Activated T-helper 9 cell treated with anti-CD3 and anti-CD28 coated beads, Interleukin-2, amount 50 U/mL, for 16 hours (primary cell): ENCODE data around the gene MRPS18C.
A peak's percentile ranks its signal among the peaks of the same experiment; 100 is the strongest.
"Not testable (repeated sequence)": the region's sequence is repeated elsewhere in the genome, so short reads cannot be mapped to it uniquely, and the experiment has no call there.

Experiments
- DNase-seq: peaks from one replicate; pipeline ENCODE4 v3.0.0-alpha.2; 2020; ENCODE audit warnings: low read depth

MRPS18C gene

DNA sequence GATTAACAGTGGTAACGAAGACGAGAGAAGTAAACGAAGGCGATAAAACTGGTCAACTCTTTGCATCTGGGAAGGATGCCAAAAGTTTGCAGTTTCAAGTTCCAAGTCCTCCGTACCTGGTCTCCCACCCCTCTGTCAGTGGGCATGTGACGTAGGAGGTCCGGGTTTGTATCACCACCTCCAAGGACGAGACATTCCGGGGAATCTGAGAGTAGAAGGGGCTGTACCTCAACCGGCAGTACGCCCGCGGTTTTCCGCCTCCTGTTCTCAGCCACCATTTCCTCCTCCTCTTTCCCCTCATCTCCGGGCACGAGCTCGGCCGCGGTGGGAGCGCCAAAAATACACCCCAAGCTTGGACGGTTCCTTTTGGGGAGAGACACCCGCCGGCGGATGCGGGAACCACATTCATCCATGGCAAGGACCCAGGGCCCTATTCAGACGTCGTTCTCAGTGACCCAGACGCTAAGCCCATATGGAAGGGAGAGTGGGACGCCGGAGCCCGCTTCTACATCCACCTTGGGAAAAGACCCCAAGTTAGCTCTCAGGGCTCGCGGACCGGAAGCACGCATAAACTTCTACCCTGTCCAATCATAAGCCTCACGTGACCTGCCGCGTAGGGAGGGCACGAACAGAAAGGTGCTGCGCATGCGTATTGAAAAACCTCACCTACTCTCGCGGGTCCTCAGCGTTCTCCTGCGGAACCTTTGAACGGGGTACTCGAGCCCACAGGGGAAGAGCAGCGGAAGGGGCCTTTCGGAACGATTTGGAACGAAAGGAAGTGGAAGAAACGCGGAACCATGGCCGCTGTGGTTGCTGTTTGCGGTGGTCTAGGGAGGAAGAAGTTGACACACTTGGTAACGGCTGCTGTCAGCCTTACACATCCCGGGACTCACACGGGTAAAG lies at the start of gene MRPS18C, which contains the start of gene HELQ:
MRPS18C (plus strand) TSS at position 778 of the 903 bp plus-strand sequence; CDS start at position 798, 20 bp downstream.
HELQ (minus strand) TSS at position 543 of the 903 bp plus-strand sequence; CDS start at position 413, 130 bp downstream.
- peak; percentile 90 for DNase-seq

DNA sequence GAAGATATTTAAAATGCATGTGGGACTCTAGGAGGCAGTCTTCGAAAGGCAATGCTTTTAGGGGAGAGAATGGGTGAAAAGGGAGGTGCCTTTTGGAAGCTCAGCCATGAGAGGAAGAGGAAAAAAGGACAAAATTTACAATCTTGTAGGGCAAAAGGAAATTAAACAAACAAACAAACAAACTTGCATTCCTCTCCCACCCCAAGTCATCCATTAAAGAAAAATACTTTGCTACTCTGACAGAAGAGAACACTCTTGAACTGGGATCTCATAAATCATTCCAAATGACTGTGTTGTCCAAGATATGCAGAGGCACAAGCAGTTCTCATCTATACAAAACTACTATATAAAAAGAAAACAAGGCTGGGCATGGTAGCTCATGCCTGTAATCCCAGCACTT lies 47.0 kb upstream of the MRPS18C start:
- DNase-seq = no peak

DNA sequence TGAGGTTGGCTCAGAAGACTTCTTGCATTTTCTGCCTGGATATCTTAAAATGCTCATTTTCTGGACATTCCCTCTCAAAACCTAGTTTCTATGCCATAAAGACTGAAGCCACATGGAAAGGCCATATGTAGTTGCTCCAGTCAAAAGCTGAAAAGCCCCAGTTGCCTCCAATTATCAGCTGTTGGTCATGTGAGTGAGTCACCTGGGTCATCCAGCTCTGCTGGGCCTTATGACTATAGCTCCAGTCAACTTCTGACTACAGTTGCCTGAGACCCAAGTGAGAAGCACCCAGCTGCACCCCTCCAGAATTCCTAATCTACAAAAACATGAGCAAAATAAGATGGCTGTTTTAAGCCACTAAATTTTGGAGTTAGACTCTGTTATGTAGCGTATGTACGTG lies 42.2 kb upstream of the MRPS18C start:
- no peak for DNase-seq

DNA sequence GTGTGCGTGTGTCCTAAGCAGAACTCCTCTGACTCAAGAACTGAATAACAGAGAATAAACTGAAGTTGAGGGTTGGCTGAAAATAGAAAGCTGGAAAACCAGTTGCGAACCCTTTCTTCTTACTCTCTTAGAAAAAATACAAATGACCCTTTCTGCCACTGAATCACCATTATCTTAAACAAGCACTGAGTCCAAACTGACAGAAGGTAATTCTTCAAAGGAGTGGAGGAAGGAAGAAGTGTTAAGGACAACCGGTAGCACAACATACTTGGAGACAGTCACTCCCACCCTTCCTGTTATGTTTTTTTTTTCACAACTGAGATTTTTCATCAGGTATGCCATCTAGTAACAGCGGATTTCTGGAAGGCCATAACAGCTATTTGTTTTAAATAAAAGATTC lies 38.3 kb upstream of the MRPS18C start:
- no peak for DNase-seq

DNA sequence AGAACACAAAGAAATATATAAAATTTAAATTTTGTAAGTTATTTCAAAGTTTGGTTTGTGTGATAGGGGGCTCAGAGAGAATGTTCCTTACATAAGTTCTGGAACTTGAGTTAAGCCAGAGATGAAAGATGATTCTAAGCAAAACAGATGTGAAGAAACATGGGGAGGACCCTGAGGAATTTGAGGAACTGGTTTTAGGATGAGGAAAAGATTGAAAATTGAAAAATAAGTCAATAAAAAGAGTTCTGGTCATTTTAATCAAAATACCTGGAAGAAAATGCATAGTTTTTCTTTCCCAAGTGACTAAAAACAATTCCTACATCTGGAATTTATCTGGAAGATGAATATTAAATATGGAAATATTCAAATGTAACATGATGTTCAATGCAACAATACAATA lies 37.6 kb upstream of the MRPS18C start:
- no peak for DNase-seq

DNA sequence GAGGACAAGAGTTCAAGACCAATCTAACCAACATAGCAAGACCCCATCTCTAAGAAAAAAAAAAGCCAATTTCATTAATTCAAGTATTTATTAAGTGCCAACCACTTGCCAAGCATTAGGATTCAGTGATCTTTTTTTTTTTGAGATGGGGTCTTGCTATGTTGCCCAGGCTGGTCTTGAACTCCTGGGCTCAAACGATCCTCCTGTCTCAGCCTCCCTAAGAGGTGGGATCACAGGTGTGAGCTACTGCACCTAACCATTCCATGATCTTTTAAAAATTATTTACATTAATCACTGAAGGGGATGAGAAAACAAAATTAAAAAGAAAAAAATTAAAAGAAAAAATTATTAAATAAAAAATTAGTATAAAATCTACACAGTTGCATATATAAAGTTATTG lies 24.7 kb upstream of the MRPS18C start:
- DNase-seq = no peak

DNA sequence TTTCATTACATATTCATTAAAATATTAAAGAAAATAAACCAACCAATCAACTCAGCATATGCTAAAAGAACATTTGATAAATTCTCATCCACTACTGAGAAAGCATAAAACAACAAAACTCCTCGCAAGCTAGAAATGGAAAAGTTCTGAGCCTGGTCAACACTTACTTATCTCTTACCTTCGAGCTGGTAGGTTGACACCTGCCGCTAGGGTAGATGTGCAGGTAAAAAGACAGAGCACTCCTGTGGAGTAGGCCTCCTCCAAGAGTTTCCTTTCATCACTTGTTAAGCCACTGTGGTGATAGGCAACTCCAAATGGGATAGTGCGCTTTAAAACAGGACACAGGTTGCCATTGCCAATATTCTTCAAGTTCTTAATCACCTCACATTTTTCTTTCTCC lies 19.2 kb upstream of the MRPS18C start:
- no peak for DNase-seq

DNA sequence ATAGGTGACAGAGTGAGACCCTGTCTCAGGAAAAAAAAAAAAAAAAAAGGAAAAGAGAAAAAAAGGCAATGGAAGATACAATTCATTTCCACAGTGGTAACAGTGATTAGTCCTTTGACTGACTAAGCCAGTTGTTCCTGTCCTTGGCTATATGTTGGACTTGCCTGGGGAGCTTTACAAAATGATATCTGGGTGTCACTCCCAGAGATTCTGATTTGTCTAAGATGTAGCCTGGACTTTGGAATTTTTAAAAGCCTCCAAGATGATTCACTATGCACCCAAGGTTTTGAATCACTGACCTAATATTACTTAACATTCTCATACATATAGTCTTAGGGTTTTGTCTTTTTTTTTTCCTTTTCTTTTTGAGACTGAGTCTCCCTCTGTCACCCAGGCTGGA lies 17.1 kb upstream of the MRPS18C start:
- no peak for DNase-seq

DNA sequence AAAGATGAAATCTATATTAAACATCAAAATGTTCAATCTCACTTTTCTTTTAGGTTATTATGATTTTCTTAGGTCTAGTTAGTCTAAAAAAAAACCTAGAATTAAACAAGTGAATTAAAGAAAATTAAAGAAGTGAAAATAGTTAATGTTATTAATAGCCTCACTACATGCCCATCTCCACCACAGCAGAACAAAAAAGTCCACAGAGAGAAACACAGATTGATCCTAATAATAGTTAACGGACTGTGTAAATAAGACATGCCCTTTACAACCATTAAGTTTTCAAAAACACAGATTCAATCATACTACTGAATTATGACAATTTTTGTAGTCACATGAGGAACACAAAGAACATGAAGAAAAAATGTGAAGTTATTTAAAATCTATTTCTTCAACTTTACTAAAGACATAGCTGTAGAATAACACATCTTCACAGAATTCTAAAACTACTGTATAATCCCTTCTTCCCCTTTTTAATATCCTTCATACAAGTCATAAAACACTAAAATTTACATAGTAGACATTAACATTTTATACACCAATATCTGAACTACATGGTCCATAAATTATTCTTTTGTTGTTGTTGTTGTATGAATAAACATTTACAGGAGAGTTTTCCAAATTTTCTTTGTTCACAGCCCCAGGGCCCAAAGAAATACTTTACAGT lies 15.6 kb upstream of the MRPS18C start:
- no peak for DNase-seq

DNA sequence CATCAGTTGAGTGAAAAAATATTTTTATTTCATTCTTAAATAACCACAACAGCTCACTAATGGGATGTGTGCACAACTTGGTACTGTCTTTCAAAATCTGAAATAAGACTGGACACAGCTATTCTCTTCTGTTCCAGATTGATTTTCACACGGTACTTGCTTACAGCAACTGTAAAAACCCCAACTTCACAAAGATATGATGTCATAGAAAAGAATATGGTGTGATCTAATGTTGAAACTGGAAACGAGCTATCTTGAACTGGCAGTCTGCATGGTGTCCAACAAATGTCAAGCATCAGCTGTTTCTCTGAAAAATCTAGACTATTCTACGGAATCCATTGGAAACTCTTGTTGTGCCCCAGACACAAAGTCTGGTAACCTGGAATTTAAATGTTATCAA lies 15.0 kb upstream of the MRPS18C start:
- DNase-seq = no peak

DNA sequence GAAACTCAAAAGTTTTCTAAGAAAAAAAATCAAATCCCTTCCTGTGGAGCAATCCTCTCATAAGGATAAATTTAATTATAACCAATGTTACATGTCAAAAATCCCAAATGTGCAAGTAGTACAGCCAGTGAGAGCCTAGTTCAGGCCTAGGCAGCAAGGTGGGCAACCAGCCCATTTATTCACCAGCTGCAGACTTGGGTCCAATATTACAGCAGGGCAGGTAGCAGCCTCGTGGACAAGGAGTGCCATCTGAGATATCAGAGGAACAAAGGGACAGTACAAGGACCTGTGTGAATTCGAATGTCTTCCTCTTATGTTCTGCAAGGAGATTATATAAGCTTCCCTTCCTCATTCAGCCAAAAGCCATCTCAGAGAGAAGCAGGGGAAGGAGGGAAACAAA lies 6.8 kb upstream of the MRPS18C start:
- no peak for DNase-seq

DNA sequence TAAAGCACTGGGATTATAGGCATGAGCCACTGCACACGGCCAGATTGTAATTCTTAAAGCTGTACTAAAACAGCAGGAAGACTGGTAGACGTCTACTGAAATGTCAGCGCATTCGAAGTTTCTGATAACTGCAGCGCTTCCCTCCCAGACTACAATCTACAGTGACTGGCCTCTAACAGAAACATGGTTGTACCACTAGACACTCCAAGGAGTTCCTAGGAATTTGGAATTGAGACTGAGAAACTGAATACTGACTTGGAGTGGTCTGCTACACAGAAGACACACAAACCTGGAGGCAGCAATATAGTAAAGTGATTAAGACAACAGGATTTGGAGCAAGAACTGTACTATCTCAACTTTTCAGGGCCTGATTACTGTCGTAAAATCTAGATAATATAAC lies 1.2 kb upstream of the MRPS18C start:
- DNase-seq = no peak

DNA sequence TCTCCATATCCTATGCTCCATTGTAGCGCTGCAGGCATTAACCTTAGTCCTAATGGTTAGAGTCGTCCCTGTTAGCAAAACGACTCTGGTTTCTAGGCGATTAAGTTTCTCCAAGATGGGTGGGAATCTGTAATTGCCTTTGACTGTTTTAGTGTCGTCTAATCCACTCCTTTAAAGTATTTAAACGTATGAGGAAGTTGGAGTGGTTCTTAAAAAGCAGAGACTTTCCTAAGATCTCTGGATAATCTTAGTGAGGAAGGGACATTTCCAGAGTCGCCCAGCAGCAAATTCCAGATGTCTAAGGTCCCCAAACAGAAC lies 285 bp downstream of the MRPS18C start:
- no peak for DNase-seq

DNA sequence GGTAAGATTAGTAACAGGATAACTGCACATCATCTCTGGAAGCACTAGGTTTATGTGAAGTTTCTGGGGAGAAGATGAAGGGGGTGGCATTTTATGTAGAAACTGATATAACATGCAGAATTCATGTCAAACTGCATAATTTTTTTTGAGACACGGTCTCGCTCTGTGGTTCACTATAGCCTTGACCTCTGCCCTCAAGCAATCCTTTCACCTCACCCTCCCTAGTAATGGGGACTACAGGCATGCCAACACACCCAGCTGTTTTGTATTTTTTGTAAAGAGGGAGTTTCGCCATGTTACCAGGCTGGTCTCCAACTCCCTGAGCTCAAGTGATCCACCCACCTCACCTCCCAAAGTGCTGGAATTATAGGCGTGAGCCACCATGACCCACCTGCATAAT lies 17.6 kb downstream of the MRPS18C start:
- DNase-seq = no peak

DNA sequence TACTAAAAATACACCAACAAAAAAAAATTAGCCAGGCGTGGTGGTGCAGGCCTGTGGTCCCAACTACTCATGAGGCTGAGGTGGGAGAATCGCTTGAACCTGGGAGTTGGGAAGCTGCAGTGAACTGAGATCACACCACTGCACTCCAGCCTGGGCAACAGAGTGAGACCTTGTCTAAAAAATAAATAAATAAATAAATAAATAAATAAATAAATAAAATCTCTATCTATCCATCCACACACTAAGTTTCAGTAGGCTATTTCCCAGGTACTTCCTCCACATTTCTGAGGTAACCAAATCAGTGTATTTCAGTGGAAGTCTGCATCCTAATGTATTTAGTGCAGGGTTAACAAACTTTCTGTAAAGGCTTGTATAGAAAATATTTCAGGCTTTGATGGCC lies 18.1 kb downstream of the MRPS18C start:
- no peak for DNase-seq

DNA sequence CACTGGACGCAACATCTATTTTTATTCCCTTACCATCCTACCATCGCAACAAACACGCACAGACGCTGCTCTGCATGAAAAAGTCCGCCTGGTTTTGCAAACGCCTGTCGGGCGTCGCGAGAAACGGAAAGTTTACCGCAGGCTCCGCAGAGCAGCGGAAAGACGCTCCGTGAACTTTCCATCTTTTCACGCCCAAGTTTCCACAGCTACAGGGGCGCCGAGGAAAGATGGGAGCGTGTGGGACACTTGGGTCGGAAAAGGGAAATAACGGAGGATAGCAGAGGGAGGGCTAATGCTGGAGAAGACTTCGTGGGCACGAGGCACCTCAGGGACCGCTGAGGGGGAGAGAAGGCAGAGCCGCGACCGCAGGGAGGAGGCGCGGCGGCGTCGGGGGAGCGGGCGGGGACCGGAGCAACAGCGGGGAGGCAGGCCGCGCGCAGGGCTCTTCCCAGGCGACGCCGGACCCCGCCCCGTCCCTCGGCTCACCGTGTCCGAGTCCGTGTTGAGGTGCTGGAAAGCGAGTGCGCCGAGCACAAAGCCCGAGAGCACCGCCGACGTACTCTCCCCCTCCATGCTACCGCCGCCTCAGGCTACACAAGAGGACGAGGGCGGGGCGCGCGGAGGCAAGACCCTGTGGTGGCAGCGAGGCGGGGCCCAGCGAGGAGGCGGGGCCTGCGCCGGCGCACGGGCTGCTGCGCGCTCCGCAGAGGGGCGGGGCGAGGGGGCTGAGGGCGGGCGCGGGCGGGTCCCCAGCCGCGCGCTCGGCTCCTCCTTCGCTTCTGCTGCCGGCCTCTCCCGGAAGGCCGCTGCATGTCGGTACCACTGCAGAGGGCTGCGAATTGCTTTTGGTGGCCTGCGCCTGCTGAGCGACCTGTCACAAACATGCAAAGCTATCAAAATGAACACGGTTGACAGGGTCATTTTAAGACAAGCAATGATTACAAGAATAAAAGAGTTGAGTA lies 28.9 kb downstream of the MRPS18C start, which contains the start of gene ABRAXAS1:
ABRAXAS1 (minus strand) TSS at position 601 of the 962 bp plus-strand sequence; CDS start at position 573, 28 bp downstream.
- DNase-seq = peak; percentile 92

DNA sequence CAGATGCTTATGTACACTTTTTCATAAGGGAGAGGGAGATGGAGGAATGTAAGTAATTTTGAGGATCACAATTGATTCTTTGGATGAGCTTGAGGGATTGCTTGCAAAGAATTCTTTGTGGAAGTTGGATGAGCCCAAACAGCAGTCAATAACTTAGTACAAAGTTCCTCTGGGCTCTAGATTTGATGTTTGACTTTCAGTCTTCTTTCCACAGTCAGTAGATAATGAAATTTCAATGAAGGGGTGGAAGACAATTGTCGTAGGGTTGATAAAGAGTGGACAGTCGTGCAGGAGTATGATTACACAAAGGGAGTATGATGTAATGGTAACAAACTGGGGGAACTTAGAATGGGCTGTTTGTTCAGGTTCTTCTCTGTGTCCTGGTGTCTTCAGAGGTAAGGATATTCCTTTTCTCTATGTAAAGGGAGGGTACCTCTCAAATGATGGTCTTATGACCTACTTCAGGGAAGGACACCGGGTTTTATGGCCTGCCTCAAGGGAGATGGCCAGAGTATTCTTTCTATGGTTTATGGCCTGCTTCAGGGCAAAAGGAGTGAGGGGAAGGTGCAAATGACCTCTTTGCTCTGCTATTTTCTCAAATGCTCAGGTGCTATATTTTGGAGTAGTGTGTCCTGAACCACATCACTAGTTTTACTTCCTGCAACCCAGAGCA lies 30.7 kb downstream of the MRPS18C start:
- DNase-seq = no peak

DNA sequence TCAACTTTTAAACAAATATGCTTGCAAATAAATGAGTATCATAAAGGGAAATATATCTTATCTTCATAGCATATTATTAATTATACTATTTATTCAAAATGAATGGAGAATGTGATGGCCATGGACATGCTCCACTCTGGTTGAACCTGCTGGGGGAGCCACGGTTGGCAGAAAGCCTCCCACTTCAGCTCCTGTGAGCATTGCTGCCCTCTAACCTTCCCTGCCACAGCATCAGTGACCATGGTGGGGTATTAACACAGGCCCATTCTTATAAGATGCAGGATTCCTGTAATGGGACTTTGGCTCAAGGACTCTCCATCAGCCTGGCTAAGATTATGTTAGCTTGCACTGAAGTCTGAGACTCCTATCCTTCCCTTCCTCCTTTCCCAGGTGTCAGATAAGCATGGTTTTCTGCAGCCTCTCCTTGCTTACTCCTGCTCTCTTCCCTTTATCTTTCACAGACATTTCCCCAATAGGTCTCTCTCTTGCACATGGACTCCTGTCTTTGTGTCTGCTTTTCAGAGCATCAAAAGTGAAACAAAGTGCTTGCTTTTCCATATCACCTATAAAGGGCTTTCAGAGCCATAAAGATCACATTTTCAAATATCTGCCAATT lies 34.0 kb downstream of the MRPS18C start:
- DNase-seq = no peak

DNA sequence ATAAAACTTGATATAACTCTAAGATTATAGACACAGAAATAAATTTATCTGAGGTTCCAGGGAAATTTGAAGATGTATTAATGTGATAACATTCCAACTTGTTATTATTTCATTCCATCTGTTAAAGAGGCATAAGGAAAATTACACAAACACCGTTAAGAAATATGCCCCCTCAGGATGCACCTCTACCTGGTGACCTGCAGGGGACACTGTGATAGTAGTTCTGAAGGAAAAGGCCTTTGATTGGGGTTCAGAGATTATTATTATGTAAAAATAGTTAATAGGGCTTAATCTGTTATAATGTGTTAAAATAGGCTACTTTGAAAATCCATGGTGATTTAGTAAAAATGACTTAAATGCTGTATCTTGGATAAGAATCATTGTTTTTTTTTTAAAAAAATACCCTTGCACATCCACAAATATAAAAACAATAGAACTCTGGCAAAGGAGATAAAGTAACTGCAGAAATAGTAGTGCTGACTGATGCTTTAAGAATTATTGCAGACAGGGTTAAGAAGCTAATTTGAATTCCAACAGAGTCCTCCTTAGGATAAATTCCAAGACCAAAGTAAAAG lies 35.1 kb downstream of the MRPS18C start:
- DNase-seq = no peak

DNA sequence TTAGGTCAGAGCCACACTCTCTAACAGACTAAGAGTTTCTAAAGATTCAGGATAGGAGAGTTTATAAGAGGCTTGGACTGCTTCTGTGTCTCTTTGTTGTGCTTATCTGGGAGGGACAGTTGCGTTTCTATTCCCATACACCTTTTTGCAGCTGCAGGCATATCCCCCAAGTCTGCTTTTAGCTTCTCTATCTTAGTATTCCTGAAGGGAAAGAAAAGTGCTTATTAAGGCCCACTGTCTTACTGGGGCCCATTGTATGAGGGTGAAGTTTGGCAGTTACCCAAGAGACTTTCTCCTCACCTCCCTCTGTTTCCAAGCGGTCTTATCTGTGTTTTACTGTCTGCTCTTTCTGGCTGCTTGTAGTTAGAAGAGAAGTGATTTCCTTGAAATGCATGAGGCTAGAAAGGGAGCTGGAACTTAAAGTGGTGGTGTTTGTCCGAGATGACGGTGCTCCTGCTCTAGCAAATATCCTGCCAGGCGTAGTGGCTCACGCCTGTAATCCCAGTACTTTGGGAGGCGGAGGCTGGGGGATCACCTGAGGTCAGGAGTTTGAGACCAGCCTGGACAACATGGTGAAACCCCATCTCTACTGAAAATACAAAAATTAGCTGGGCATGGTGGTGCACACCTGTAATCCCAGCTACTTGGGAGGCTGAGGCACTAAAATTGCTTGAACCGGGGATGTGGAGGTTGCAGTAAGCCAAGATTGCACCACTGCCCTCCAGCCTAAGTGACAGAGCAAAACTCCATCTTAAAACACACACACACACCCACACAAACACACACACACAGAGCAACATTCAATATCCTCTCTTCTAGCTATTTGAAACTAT lies 40.4 kb downstream of the MRPS18C start:
- DNase-seq = not testable (repeated sequence)
